Fibroblast of skin of right biceps (primary cell): ENCODE measurements around the gene SPOCK1.

ENCODE experiments used
- DNase-seq: peaks from one replicate; pipeline ENCODE4 v3.0.0-alpha.2; 2013

Gene SPOCK1

DNA sequence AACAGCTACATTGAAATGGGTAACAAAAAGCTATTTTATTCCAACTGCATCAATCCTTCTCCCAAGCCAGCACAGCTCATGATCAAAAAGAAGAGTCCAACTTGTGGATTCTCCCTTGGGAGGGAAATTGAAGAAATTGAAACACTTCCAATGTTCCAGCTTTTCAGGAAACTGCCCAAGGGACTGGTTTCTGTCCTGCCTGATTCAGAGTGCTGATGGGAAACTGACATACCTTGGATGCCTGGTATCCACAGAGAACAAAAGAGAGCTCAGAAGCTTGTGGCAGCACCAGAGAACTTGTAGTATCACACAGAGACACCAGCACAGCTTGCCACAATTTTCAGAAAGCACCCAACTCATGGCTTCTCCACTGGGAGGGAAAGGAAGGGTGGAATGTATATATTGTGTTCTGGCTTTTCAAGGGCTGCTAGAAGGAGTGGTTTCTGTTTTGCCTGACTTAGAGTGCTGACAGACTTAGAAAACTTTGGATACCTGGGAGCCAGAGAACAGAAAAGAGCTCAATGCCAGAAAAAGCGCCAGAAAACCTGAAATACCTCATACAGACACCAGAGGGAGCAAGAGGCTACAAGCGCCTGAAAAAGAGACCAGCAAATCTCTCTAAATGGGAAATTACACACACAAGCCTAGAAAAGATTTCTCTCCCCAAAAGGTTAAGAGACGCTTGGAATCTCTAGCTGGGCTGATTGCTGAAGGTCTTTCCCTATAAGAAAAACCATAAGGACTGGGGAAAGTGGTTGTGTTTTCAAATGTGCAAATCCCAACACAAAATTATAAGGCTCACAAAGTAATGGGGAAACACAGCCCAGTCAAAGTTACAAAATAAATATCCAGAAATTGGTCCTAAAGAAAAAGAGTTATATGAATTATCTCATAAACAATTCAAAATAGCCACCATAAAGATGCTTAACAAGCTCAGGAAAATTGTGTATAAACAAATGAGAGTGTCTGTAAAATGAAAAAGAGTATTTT lies 178.8 kb downstream of the SPOCK1 start:
- DNase-seq, result peak; percentile 53

DNA sequence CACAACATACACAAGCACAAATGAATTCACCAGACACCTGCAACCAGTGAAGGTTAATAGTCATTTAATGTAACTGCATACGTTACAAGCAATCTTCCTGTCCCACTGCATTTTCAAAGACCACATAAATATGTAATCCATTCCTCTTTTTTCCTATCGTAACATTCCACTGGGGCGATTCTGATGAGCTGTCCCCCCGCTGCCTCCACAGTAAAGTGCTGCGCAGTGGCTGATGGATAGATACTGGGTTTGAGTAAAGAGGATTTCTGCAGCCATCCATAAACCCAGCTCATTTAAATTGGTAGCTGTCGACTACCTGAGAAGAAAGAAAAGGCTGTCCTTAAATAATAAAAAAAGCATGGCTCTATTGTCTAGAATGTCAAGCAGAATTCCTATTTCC lies 181.1 kb downstream of the SPOCK1 start:
- no peak for DNase-seq

DNA sequence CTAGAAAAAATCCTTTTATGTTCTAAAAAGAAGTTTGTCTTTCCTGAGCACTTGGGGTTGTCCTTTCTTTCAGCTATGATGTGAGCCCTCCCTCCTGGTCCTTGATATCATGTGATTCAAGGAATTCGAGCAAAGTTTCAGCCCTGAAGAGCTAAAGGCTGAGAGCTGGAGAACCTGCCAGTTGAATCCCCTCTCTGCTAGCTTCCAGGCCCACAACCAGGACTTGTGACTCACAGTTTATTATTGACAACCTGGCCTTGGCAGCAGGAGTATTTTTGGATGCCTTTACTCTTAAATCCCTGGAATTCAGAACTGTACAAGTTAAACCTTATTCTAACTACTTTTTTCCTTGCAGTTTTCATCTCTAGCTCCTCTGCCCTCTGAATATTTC lies 182.8 kb downstream of the SPOCK1 start:
- DNase-seq, result peak; percentile 45

DNA sequence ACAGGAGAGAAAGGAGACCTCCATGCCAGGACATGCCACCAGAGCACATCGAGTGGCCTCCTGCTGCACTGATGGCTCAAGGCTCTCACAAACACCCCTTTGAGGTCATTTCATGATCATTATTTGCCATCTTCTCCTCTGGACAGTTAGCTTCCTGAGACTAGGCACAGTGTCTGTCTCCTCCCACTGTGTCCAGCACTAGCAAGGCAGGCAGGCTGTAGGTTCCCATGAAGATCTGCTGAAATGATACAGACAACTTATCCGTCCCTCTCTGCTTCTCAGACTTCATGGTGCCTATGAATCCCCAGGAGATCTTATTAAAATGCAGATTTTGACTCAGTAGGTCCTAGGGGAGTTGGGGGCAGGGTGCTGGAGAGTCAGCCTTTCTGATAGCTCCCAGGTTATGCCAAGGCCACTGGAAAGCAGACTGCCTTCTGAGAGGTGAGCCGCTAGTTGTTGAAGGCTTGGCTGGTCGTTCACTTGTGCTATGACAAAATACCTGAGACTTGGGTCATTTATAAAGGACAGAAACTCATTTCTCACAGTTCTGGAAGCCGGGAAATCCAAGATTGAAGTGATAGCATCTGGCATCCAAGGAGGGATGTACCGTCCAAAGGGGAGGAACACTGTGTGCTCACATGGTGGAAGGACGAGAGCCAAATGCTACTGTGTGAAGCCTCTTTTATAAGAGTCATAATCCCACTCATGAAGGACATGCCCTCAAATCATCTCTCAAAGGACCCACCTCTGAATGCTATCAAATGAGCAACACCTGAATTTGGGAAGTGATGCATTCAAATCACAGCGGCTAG lies 183.4 kb downstream of the SPOCK1 start:
- no peak for DNase-seq

DNA sequence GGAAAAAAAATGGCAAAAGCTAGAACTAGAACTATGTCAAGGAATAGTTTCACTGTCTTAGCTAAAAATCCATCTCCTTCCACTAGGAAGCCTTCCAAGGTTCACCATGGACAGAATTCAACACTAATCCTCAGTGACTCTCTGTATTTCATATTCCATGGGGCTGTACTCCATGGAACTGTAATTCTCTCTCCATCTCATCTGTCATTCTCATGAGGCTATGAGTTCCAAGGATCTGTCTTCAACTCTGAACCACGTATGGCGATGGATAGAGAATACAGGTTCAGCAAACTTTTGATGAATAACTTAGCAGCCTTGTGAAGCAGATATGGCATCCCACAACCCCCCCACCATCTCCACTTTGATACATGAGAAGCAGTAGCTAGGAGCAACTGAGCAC lies 184.0 kb downstream of the SPOCK1 start:
- DNase-seq, result no peak

DNA sequence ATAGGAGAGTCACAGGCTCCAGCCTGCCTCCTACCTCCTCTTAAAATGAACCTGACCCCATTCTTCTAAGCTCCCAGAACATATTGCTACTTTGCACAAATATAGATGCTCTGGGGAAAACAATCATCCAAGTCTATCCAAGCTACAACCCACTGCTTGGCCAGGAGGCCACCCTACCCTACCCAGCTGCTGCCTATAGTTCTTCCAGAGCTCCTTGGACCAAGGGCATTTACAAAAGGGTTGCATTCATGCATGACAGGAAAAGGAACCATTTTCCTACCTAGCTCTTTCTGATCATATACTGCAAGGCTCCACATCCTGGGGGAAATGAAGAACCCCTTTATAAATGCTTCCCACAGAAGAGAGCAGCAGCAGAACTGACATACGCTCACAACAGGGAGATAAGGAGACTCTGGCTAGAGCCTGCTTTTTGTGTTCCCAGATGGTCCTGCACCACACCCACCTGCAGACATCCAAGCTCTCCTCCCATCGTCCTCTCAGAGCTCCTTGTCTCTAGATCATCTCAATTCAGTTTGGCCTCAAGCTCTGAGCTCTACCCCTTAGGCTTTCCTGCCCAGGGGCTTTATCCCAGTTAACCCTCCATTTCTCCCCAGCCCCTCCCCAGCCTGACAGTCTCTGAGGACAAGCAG lies 185.5 kb downstream of the SPOCK1 start:
- DNase-seq, result no peak

DNA sequence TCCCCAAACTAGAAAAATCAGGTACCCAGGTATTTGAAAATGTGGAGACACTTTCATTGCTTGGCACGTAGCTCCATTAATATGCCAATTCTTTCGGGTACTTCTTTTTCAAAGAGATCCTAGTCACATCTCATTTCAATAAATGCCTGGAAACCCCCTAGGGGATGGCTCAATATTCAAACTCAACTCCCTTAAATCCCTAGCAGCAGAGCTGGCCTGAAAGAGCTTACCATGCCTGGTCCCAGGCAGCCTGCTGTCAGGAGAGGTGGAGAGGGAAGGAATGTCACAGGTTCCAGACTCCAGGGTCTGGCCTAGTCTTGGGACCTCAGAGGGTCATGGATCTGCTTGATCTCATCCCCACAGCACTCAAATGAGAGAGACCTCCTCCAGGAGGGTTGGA lies 187.1 kb downstream of the SPOCK1 start:
- no peak for DNase-seq

DNA sequence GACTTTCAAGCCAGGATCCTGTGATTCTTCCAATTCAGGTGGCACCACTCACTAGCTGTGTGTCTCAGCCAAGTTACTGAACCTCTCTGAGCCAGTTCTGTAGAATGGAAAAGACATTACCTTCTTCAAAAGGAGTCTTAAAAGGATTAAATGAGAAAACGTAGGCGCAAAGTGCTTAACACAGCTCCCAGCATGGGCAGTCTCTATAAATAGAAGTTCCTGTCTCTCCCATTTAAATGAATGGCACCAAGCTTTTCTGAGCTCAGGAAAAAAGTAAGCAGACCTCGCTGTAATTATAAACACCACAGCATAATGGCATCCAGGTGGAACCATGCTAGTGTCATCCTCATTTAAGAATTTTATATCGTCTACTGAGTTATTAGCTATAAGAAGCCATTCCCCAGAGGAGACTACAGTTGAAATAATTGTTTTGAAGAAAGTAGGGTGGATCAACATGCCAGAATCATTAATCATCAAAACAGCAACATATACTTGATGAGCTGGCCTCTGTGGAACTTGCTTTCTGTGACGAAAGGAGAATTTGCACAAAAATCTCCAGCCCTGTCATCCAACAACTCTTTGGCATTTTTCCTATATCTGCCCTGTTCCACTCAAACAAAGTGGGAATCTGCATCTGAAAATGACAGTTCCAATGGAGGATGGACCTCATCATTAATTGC lies 188.9 kb downstream of the SPOCK1 start:
- DNase-seq, result peak; percentile 96

DNA sequence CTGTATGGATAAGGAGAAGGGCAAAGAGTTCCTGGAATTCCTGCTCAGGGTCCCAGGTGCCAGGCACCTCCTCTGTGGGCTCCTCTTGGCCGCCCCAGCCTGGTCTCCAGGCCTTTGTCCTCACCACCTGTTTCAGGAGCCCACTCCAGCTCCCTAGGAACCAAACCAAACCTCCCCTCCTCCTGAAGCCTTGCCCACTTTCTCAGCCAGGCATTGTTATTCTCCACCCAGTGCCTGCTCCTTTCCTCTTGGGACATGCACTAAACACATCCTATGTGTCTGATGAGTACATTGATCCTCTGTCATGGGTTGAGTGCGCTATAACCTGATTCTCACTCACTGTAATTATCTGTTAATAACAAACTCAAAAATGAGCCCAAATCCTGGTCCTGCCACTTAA lies 189.8 kb downstream of the SPOCK1 start:
- DNase-seq, result no peak

DNA sequence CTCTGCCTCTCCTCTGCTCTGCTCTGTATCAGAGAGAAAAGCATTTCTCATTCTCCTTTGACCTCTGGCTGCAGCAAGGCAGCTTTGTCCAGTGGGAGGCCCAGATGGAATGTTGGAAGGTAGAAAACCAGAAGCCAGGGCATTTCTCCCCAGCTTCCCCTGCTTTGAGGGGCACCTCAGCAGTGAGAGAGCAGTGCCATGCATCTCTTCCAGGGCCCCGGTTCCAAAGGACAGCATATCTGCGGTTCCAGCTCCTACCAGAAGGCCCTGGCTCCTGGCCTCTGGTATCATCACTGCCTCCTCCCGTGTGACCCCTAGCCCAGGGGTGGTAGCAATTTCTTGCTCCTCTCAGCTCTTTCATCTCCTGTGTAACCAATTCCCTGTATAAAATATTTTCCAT lies 190.8 kb downstream of the SPOCK1 start:
- no peak for DNase-seq

DNA sequence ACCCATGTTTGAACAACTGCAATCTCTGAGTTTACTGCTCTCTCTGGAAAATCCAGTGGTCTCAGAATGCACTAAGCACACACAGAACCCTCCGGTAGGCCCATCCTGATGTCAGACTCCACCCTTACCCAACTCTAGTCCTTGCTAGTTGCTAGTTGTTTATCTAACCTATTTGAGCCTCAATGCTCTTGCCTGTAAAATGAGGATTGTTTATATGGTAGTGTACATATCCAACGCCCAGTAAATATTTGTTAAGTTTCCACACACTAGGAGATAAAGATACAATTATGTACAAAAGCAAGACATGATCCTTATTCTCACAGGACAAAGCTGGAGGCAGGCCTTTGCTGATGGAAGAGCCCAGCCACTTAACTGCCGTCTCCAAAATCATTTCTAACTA lies 192.2 kb downstream of the SPOCK1 start:
- DNase-seq, result no peak

DNA sequence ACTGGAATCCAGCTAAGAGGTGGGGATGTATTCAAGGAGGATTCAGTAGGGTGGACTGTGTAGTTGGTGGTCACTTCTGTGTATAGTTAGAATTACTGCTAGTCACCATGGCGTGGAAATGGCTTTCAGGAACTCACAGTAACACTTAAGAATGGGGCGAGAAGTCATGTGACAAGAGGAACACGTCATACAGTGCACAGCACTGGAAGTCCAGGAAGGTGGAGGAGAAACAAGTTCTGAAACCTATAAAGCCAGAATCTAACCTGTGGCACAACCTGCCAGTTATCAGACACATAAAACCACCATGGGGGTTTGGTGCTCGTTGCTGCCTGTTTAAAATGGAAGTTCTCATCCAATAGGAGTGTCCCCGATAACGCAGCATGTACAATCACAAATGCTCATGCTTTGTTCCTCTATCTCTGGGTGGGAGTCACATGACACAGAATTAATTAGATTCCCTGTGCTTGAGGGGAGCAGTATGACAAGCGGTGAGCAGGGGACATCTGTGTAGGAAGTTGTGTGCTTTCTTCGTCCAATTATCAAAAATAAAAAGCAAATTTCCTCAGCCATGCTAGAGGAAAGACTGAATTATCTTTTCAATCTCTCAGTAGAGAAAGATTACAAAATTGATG lies 193.0 kb downstream of the SPOCK1 start:
- no peak for DNase-seq

DNA sequence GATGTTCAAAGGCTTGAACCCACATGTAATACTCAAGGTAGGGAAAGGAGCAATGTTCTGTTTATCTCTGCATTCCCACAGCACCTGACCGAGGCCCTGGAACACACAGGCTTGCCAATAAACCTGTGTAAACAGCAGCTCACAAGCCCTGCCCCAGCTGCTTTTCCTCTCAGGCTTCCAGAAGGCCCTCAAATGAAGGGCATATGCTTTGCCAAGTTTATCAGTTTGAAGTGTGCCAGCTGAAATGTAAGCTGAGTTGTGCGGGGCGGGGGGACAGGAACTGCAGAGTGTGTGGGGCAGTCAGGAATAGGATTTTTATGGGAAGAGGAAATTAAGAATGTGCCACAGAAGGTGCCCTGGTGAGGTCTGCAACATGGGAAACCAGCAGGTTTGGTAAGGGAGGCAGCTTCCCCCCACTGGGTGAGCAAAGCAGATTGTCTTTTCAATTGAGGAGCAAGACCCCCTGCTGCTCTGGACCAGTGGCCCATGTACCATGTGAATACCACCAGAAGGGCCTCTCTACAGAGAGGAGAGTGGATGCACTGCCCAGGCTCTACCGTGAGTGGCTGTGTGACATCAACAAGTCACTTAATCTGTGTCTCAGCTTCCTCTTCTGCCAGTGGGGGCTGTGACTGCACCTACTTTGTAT lies 194.8 kb downstream of the SPOCK1 start:
- no peak for DNase-seq

DNA sequence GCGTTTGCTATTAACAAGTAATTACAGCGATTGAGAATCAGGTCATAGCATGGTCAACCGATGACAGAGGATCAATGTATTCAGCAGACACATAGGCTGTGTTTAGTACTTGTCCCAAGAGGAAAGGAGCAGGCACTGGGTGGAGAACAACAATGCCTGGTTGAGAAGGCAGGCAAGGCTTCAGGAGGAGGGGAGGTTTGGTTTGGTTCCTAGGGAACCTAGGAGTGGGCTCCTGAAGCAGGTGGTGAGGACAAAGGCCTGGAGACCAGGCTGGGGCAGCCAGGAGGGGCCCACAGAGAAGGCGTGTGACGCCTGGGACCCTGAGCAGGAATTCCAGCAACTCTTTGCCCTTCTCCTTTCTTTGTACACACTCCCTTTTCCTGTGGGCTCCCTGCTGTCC lies 195.6 kb downstream of the SPOCK1 start:
- no peak for DNase-seq

DNA sequence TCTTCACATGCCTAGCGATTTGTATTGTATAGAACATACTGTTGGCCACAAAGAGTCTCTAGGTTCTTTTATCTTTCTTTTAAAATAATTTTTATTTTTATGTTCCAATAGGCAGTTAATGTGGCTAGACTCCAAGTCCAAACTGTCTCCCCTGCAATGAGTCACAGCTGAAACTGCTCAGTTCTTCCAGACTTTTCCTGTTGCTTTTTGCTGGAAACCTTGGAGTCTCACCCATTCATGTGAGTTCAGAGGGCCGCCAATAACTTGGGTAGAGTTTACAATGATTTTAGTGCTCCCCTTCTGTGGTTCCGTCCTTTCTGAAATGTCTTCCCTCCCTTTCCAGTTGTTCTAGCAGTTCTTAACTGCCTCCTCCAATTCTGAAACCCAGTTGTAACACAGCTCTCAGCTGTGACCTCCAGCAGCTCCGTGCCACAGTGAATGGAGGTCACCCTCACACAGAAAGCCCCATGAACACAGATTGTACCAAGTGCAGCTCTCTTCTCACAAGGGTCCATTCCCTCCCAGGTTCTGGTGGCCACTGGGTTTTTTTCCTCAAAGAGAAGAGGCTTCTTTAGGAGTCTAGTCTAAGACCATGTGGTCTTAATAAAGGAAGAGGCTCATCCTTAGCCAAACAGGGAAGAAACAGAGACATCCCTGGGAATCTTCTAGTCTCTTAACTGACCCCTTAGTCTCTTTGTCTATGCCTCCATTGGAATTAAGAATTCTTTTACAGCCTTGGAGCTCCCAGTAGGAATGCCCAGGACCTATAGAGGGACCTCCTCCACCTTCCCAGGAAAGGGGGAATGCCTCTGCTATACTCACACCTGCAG lies 198.5 kb downstream of the SPOCK1 start:
- peak; percentile 79 for DNase-seq

DNA sequence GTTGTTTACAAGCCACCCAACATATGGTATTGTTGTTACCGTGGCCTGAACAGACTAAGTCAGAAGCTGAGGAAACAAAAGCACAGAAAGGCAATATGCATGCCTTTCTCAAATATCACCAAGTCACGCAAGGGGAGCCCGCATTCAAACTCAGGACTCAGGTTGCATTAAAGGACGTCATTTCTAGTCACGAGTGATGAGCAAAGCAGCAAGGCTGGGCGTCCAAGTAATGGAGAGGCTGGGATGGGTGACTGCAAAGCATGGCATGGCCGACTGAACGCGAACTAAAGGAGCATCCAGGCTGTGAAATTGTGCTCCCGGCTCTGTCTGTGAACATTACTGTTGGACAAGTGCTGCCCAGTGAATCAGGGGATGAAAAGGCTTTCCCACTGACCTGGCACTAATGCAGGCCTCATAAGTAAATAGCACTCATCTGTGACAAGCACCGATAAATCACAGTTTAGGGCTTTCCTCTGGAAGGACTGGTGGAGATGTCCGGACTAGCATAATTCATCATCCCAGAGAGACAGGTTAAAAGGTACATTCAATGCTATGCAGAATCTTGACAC lies 202.8 kb downstream of the SPOCK1 start:
- DNase-seq, result peak; percentile 15

DNA sequence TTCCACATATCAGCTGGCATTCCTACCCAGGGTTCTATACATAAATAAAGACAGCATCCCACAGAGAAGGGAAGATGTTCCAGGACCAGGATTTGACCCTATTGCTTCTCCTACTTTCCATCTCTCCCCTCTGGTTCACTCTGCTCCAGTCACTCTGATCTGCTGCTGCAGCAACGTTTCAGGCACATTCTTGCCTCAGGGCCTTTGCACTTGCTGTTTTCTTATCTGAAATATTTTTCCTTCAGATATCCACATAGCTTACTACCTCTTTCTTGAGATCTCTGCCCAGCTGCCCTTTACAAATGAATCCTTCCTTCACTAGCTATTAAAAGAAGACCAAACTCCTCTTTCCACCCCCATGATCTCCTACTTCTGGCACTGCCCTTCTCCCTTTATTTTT lies 204.5 kb downstream of the SPOCK1 start:
- no peak for DNase-seq

DNA sequence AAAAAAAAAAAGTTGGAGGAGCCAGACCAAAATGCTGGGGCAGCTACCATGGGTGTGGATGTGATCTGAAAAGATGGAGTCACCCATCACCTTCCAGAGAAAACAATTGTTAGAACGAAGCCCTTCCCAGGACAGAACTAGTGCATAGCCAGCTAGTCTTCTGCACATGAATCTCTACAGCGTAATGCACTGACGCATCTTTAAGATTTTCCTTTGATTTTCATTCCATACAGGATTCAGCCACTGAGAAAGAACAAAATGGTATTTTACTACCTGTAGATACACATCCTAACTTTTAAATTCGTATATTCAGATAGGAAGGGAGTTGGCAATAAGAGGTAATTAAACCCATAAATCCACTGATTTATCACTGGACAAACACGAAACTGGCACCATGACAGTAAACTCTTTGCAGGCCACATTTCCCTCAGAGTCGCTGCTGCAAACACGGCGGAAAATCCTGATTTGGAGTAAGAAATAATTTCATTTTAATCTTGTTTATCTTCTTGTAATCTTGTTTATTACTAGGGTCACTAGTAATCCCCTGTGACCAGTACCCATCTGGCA lies 206.6 kb downstream of the SPOCK1 start:
- DNase-seq, result no peak

DNA sequence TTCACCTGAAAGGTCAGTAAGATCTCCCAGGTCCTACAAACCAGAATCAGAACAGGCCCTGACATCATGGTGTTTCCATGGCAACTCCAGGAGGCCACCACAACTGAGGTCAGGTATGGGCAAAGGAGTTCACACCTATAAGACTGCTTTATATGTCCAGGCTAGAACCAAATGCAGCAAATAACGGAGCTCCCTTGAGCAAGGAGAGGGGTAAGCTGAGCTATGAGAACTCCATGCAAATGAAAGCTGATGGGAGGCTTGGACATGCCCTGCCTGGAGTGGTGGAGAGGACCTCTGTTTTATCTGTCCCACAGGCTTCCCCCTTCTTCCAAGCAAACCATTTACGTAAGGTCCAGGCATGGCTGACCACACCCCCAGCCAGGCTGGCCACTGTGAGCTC lies 207.7 kb downstream of the SPOCK1 start:
- no peak for DNase-seq

DNA sequence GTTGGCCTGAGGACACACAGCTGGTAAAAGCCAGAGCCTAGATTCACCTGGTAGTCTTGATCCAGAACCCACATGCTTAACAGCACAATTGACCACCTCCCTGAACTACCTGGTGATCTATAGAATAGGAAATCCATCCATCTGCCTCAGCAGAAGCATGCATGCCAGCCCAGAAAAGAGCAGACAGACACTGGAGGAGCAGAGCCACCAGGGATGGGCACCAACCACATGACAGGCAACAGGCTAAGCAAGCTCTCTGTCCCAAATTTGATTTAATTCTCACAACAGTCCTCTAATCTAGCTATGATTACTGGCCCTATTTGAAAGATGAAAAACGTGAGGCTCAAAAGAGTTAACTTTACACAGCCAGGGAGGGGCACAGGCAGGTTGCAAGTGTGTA lies 208.1 kb downstream of the SPOCK1 start:
- no peak for DNase-seq
